Dermis microvascular lymphatic vessel endothelial cell (primary cell): ENCODE measurements around the gene ST3GAL2. TPM values are rescaled to one million over a fixed set of nuclear protein-coding genes. Genes with fewer than 3 reads are reported as not detected.
"Not testable (repeated sequence)": the region's sequence is repeated elsewhere in the genome, so short reads cannot be mapped to it uniquely, and the experiment has no call there.

Experiments
- DNase-seq, 2 donors: peaks; one replicate each; pipeline versions ENCODE4 v3.0.0 to v3.0.0-alpha.2; 2010; ENCODE audit warnings: low read depth in 2 of 2
- total RNA-seq: library from RNA; depleted of rRNA; stranded (reverse); fragments of >200 nt; gene quantifications from 2 replicates; pipeline ENCODE4 v1.2.1, GENCODE V29; 2014

Gene ST3GAL2
- total RNA-seq, 1 donor from 2014 or later = 42.1 TPM

GRCh38 chr16:70418274-70418992 is 20.5 kb downstream of the ST3GAL2 start:
- no peak for DNase-seq

GRCh38 chr16:70417661-70418060 is 21.2 kb downstream of the ST3GAL2 start:
- no peak for DNase-seq

DNA sequence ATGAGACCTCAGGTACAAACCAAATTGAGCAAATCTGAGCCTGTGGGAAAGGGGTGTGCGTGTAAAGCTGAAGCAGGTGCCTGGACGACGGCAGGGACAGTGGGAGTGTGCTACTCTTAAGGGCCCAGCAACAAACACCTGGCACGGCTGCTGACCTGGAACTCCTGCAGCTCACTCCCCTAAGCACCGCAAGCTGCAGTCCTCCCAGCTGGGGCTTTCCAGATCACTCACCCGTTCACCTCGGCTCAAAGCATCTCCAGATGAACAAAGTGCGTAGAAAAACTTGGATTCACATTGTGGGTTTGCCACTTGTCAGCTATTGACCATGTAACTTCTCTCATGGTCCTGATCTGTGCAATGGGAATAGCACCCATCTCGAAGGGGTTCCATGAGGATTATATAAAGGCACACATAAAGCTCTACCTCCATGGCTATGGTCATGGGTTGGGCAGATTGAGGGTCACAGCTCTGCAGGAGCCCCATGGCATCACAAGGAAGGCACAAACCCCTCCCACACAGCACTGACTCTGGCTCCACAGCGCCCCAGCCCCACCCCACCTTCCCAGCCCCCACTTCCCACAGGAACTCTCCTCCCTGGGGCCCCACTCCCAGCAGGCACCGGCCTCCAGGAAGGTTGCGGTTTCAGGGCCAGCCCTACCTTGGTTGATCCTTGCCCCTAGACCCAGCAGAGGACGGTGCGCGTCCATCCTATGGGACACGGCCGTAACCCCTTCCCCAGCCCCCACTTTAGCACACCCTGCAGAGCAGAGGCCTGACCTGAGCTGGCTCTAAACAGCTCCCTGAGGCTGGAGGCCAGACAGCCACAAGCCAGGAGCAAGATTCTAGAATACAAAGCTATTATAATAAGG is 21.9 kb downstream of the ST3GAL2 start:
- DNase-seq = no peak

DNA sequence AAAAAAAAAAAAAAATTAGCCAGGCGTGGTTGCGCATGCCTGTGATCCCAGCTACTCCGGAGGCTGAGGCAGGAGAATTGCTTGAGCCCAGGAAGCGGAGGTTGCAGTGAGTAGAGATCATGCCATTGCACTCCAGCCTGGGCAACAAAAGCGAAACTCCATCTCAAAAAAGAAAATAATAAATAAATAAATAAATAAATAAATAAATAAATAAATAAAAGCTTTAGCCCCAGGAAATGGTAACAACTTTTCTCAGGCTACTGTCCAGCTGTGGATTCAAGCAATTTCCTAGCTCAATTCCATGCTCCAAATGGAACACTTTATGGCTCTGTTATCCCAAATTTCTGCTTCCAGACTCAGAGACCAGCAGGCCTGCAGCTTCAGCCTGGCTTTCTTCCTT is 25.3 kb downstream of the ST3GAL2 start:
- not testable (repeated sequence) for DNase-seq

- DNase-seq = no peak
Observed at GRCh38 chr16:70412385-70412784, 26.5 kb downstream of the ST3GAL2 start.

DNA sequence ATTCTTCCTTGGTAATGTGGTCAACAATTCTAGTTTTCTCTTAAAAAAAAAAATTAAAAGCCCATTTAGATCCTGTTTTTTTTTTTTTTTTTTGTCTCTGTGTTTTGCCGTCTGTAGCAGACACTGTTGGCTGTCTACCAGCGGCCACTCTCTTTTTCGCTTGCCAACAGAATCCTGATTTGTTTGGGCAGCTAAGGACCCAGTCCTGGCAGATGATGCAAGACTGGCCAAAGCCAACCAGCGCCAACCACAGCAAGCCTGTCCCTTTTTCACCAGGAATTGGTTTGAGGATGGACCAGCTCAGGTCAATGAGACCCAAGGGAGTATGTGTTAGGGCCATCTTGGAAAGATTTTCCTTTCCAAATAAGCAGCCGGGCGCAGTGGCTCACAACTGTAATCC is 28.2 kb downstream of the ST3GAL2 start:
- peak in 1 of 2 donors; percentile 37 for DNase-seq

GRCh38 chr16:70407811-70408274 is 31.1 kb downstream of the ST3GAL2 start:
- no peak for DNase-seq

- not testable (repeated sequence) for DNase-seq
Observed at GRCh38 chr16:70406104-70406503, 32.8 kb downstream of the ST3GAL2 start.

DNA sequence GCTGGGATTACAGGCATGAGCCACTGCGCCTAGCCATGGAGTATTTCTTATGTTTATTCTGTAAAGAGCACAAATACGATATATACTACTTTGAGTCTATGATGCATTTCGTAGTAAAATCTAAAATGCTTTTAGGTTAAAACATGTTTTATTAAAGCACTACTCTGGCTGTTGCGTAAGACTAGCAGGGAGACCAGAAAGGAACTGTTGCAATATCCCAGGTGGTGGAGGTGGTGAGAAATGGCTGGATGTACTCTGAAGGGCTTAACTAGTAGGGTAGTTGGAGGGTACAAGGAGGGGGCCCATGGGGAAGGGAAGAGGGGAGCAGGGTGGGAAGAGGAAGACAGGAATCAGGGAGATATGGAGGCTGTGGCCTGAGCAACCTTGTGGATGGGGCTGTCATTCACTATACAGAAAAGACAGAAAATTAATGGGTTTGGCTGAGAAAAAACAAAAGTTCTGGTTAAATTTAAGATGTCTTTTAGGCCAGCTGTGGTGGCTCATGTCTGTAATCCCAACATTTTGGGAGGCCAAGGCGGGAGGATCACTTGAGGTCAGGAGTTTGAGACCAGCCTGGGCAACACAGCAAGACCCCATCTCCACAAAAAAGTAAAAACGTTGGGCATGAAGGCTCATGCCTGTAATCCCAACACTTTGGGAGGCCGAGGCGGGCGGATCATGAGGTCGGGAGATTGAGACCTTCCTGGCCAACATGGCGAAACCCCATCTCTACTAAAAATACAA is 35.8 kb downstream of the ST3GAL2 start:
- no peak for DNase-seq

- DNase-seq = no peak
Observed at GRCh38 chr16:70399951-70400350, 38.9 kb downstream of the ST3GAL2 start.

- no peak for DNase-seq
Observed at GRCh38 chr16:70399381-70399780, 39.5 kb downstream of the ST3GAL2 start.

DNA sequence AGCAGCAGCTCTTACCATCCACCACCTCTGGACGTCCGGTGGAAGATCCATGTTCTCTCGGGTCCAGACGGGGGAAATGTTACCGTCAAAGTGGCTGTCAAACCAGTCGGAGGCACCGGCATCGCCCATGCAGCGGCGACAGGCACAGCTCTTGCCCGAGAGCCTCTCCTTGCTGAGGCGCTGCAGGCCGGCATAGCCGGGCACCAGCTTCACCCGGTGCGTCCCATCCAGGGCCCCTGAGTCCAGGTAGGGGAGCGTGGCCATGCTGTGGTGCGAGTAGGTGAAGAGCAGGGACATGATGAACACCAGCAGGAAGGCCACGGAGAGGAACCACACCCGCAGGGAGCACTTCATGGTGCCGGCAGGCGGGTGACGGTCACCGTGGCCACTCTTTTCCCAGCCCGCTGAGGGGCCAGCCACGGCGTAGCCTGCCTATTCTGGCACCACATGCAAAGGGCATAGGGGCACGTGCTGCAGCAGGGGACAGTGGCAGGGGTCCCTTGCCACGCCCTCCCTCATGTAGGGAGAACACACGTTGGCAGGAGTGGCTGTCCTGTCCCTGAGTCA is 40.6 kb downstream of the ST3GAL2 start:
- no peak for DNase-seq

GRCh38 chr16:70396246-70396904 is 42.5 kb downstream of the ST3GAL2 start:
- DNase-seq = no peak

DNA sequence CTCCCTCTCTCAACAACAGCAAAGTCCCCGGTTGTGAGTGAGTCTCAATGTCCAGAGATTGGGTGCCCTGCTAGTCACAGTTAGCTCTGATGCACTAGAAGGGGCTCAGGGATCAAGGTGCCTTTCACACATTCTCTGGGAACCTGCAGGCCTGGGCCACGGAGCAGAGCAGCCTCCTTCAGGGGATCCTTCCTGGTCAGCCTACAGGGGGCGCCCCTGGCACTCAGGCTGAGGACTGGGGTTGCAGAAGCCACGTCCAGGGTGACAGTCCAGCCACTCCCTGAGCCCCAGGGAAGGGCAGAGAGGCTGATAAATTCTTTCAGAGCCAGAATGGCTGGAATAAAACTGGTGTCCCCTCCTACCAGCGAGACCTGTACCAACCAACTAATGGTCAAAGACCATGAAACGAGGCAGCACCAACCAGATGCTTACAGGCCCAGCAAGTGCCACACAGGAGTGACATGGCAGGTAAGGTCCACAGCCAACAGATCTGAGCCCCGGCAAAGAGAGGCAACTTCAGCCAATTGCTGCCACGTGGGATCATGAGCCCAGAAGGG is 43.5 kb downstream of the ST3GAL2 start:
- peak in 1 of 2 donors; percentile 69 for DNase-seq

DNA sequence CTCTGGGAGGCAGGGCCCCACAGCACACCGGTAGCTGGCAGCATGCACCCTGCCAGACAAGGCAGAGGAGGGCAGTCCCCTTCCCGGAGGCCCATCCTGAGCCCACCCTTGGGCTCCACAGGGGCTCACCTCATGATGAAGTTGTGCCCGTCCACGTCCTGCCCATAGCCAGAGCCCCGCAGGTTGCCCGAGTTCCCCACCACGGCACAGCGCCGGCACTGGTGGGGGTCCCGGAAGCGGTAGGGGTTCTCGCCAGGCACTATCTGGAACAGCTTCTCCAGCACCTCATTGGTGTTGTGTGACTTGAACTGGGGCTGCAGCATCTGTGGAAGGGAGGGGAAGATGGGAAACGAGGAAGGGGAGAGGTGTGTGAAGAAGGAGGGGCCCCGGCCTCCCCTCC is 44.0 kb downstream of the ST3GAL2 start:
- DNase-seq = no peak

GRCh38 chr16:70393662-70394061 is 45.2 kb downstream of the ST3GAL2 start:
- no peak for DNase-seq

GRCh38 chr16:70392606-70393005 is 46.3 kb downstream of the ST3GAL2 start:
- no peak for DNase-seq

DNA sequence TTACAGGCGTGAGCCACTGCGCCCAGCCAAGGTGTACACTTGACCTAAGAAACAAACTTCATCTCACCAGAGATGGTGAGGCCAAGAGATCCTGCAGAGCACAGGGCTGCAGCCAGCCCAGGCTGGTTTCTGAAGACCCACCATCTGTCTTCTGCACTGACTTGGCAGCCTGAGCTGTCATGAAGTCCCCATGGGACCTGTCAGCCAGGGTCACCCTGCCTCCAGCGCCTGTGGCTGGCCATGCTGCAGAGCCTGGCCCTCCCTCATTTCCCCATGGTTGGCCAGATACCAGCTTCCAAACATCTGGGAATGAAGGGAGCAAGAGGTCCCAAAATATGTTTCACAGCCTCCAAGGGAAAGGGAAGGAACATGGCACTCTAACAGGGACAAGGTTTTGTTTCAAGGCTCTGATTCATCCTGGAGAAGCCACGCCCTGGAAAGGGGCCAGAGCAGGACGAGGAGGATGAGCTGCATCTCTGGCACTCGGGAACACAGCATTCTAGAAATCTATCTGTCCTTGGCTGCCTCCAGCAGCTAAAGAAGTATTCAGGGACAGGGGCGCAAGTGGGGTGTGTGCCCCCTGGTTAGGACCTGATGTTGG is 46.9 kb downstream of the ST3GAL2 start:
- DNase-seq = no peak

DNA sequence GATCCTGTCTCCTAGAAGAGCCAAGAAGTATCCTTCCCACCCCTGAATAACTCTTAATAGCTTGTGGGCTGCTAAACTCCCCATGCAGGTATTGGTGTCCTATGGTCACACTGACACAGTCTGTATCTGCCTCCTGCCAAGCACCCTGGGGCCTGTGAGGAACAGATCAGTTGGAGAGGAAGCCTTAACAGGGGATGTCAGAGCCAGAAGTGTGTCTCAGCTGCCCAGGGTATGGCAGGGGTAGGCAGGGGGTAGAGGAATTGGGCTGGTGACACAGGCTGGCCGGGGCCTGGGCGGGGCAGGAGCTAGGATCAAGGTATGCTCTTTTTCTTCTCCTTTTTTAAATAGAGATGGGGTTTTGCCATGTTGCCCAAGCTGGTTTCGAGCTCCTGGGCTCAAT is 47.5 kb downstream of the ST3GAL2 start:
- no peak for DNase-seq

- no peak for DNase-seq
Observed at GRCh38 chr16:70390774-70391173, 48.1 kb downstream of the ST3GAL2 start.
